Activated gamma-delta T cell treated with anti-CD3 and anti-CD28 coated beads, Interleukin-2, amount 50 U/mL, for 16 hours (primary cell): Measurements from ENCODE around the gene BBC3.
"Not testable (repeated sequence)": the region's sequence is repeated elsewhere in the genome, so short reads cannot be mapped to it uniquely, and the experiment has no call there.

ENCODE experiments used
- DNase-seq: peaks from one replicate; pipeline ENCODE4 v3.0.0-alpha.2; 2020; ENCODE audit warnings: low read depth

The BBC3 gene

GRCh38 chr19:47230921-47231214, at the start of gene BBC3:
BBC3 (minus strand) TSS chr19:47231199; CDS start chr19:47228431, 2,768 bp downstream.
- no peak for DNase-seq

GRCh38 chr19:47280183-47280797, 49.3 kb upstream of the BBC3 start:
- no peak for DNase-seq

- not testable (repeated sequence) for DNase-seq
These were observed 45.5 kb upstream of the BBC3 start for GRCh38 chr19:47276513-47276912.

GRCh38 chr19:47275791-47276461, 44.9 kb upstream of the BBC3 start:
- no peak for DNase-seq

- DNase-seq: no peak
These were observed 44.1 kb upstream of the BBC3 start for GRCh38 chr19:47274891-47275761.

- peak; percentile 100 for DNase-seq
These were observed 43.3 kb upstream of the BBC3 start, which contains the start of gene INAFM1 for GRCh38 chr19:47274071-47274890. INAFM1 (plus strand) TSS chr19:47274885; CDS start chr19:47274920, 35 bp downstream.

GRCh38 chr19:47273313-47274070, 42.5 kb upstream of the BBC3 start:
- peak; percentile 81 for DNase-seq

- peak; percentile 30 for DNase-seq
These were observed 41.7 kb upstream of the BBC3 start for GRCh38 chr19:47272448-47273312.

- DNase-seq: no peak
These were observed 41.0 kb upstream of the BBC3 start for GRCh38 chr19:47271949-47272348.

GRCh38 chr19:47270408-47270807, 39.4 kb upstream of the BBC3 start:
- DNase-seq: no peak

GRCh38 chr19:47269596-47269995, 38.6 kb upstream of the BBC3 start:
- no peak for DNase-seq

- no peak for DNase-seq
These were observed 37.0 kb upstream of the BBC3 start for GRCh38 chr19:47268028-47268427.

- no peak for DNase-seq
These were observed 36.4 kb upstream of the BBC3 start for GRCh38 chr19:47267350-47267759.

GRCh38 chr19:47266401-47266941, 35.5 kb upstream of the BBC3 start:
- DNase-seq: no peak

GRCh38 chr19:47264629-47265028, 33.6 kb upstream of the BBC3 start:
- no peak for DNase-seq

- not testable (repeated sequence) for DNase-seq
These were observed 31.2 kb upstream of the BBC3 start for GRCh38 chr19:47261946-47262793.

- no peak for DNase-seq
These were observed 29.5 kb upstream of the BBC3 start for GRCh38 chr19:47260476-47260875.

GRCh38 chr19:47258895-47259555, 28.0 kb upstream of the BBC3 start:
- DNase-seq: no peak

- no peak for DNase-seq
These were observed 27.4 kb upstream of the BBC3 start for GRCh38 chr19:47258434-47258833.
